Esophagus muscularis mucosa (tissue), 3 donors: Measurements from ENCODE around the gene ARNT2.

Experiments
- CTCF ChIP-seq, 3 experiments: fragments of 200-600 bp in 2 of 3; fragments of 450-650 bp in 1 of 3; sonication (generic) in 2 of 3; IDR thresholded peaks; one replicate each; pipeline ENCODE4 v1.5.1; 2017 to 2019; ENCODE audit warnings: antibody characterized with exemption in 3 of 3, mild to moderate bottlenecking in 2 of 3, moderate library complexity in 1 of 3
- POLR2A ChIP-seq: fragments of 450-650 bp; IDR thresholded peaks from one replicate; pipeline ENCODE4 v1.6.1; 2017; ENCODE audit warnings: antibody characterized with exemption, moderate library complexity, mild to moderate bottlenecking, low read depth

GRCh38 chr15:80556694-80557367 is 152.6 kb downstream of the ARNT2 start:
- no peak for TF ChIP-seq CTCF (IDR thresholded peaks at IDR 0.05)
- TF ChIP-seq POLR2A, result no peak
